Naive thymus-derived CD8-positive, alpha-beta T cell (primary cell): ENCODE results near the gene SH3D19. TPM values are rescaled to one million over a fixed set of nuclear protein-coding genes. Genes with fewer than 3 reads are reported as not detected.
"Not testable (repeated sequence)": the region's sequence is repeated elsewhere in the genome, so short reads cannot be mapped to it uniquely, and the experiment has no call there.

Source experiments
- ATAC-seq, 2 donors: fragments of 150-1000 bp; cut with Tn5 transposase in 1 of 2; sonication (Bioruptor Pico), chemical (Tn5 transposase) in 1 of 2; 1 replicate in 1 of 2; 2 replicates in 1 of 2; pipeline ENCODE4 v1.10.0; 2021; ENCODE audit warnings: mild to moderate bottlenecking in 2 of 2, moderate library complexity in 2 of 2
- POLR2A ChIA-PET: fragments of 350-600 bp; sonication (Branson Sonifier 250); formaldehyde crosslinking; loops from one replicate; lab custom pipeline; 2021; ENCODE audit warnings: antibody characterized with exemption; lab: Charles Lee
- DNase-seq, 10 donors: peaks; one replicate each; pipeline versions ENCODE4 v3.0.0 to v3.0.0-alpha.2; 2020 to 2022
- H3K27ac Mint-ChIP-seq, 10 donors: one replicate each; pipeline ENCODE4 v1.8.0; 2020 to 2022; ENCODE audit warnings: mild to moderate bottlenecking in 10 of 10, mixed read lengths in 10 of 10, moderate library complexity in 4 of 10, inconsistent platforms in 1 of 10
- H3K27me3 Mint-ChIP-seq, 5 donors: one replicate each; pipeline ENCODE4 v1.8.0; 2021 to 2022; ENCODE audit warnings: mixed read lengths in 5 of 5
- H3K36me3 Mint-ChIP-seq, 3 donors: one replicate each; pipeline ENCODE4 v1.8.0; 2020 to 2022; ENCODE audit warnings: mixed read lengths in 3 of 3, mild to moderate bottlenecking in 2 of 3, inconsistent platforms in 1 of 3
- H3K4me1 Mint-ChIP-seq, 4 donors: one replicate each; pipeline ENCODE4 v1.8.0; 2021 to 2022; ENCODE audit warnings: mixed read lengths in 4 of 4
- H3K4me3 Mint-ChIP-seq, 10 donors: one replicate each; pipeline ENCODE4 v1.8.0; 2020 to 2022; ENCODE audit warnings: mild to moderate bottlenecking in 10 of 10, mixed read lengths in 10 of 10, moderate library complexity in 6 of 10, inconsistent platforms in 1 of 10
- H3K9me3 Mint-ChIP-seq, 9 donors: one replicate each; pipeline ENCODE4 v1.8.0; 2020 to 2022; ENCODE audit warnings: mixed read lengths in 9 of 9, mild to moderate bottlenecking in 3 of 9, inconsistent platforms in 1 of 9, moderate library complexity in 1 of 9
- polyA plus RNA-seq, 3 donors: library from polyadenylated mRNA; unstranded; fragments of 300-500 nt; fragmentation: Illumina TruSeq; gene quantifications; one replicate each; pipeline ENCODE4 v1.2.3, GENCODE V29; 2021
- total RNA-seq, 8 experiments: library from RNA in 2 of 8; stranded (reverse) in 2 of 8; gene quantifications; one replicate each; pipeline ENCODE4 v1.2.3 and lab custom pipeline; 2021 to 2026

Gene SH3D19
- total and polyA plus RNA-seq, 5 experiments from 2014 or later = 0.42 to 0.62 (median 0.58) TPM; not detected in 1

- H3K36me3 Mint-ChIP-seq, H3K9me3 Mint-ChIP-seq, H3K4me1 Mint-ChIP-seq, ATAC-seq, H3K27me3 Mint-ChIP-seq, DNase-seq, POLR2A ChIA-PET, H3K27ac Mint-ChIP-seq, H3K4me3 Mint-ChIP-seq: not testable (repeated sequence)
Measured at GRCh38 chr4:151136048-151136447, 189.4 kb downstream of the SH3D19 start.

DNA sequence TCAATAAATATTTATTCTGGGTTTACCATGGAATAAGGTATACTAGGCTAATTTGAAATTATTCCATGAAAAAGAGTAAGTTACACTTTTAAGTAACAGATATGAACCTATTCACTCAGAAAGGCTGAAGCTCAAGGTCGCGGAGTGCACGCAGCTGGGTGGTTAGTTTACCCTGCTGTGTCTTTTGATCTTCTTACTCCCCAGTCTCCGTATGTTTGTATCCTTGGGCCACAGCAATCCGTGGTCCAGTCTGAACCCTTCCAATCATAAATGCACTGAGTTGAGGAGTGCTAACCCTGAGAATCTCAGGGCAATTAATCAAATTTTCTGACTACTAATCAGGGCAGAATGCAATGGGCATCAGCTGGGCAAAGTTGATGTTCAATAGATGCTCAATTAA lies 192.1 kb downstream of the SH3D19 start:
- POLR2A ChIA-PET = no interaction called here

DNA sequence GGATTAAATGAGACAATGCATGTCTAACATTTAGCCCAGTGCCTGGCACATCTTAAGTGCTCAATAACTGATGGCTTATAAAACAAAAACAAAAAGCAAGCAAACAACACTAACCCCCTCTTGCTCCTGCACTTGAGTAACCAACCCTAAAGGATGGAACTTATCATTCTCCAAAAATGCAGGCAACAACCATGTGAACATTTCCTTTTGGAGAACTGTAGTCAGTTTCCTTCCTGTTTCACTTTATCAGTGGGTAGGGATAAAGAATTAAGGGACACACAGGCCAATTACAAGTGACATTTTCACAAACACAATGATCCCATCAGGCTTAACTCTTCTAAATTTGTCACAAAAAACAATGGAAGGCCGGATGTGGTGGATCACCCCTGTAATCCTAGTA lies 195.6 kb downstream of the SH3D19 start:
- no peaks in the 10 kb centered on the region for H3K4me1 Mint-ChIP-seq
- H3K27me3 Mint-ChIP-seq = no peaks in the 10 kb centered on the region
- H3K36me3 Mint-ChIP-seq = peaks cover 0 to 4% (median 2%) of the 10 kb centered on the region in 3 donors
- H3K4me3 Mint-ChIP-seq = no peak overlapping the region
- ATAC-seq = no peak
- H3K9me3 Mint-ChIP-seq = no peaks in the 10 kb centered on the region
- DNase-seq = no peak
- POLR2A ChIA-PET = no interaction called here
- peak overlapping the region in 1 of 10 donors; percentile 34 for H3K27ac Mint-ChIP-seq

More for the DNA sequence above, 192.1 kb downstream of the SH3D19 start:
- Mint-ChIP-seq H3K27me3 (no peaks in the 10 kb centered on the region), H3K9me3 (no peaks in the 10 kb centered on the region), H3K4me1 (no peaks in the 10 kb centered on the region), H3K4me3 (no peak overlapping the region), H3K36me3 (no peaks in the 10 kb centered on the region), H3K27ac (no peak overlapping the region)
- DNase-seq = no peak
- ATAC-seq = no peak

- ATAC-seq = peak; percentile 80 to 87
- peak; percentile 10 to 65 (median 46) for DNase-seq
- H3K4me3 Mint-ChIP-seq = no peak overlapping the region
- H3K36me3 Mint-ChIP-seq = no peaks in the 10 kb centered on the region
- peaks cover 2 to 9% (median 5%) of the 10 kb centered on the region in 4 donors for H3K4me1 Mint-ChIP-seq
- POLR2A ChIA-PET = interaction anchor here (0.6 to 1.0 kb wide), 2 partner anchors 18 to 100 kb away, joined by 3 read pairs; no protein-coding TSS in a partner anchor
- H3K9me3 Mint-ChIP-seq = no peaks in the 10 kb centered on the region
- H3K27ac Mint-ChIP-seq = no peak overlapping the region
- no peaks in the 10 kb centered on the region for H3K27me3 Mint-ChIP-seq
Measured at GRCh38 chr4:151117371-151117962, 207.9 kb downstream of the SH3D19 start.

- H3K4me3 Mint-ChIP-seq = no peak overlapping the region
- H3K36me3 Mint-ChIP-seq = no peaks in the 10 kb centered on the region
- ATAC-seq = no peak
- peaks cover 0 to 6% (median 3%) of the 10 kb centered on the region in 4 donors for H3K4me1 Mint-ChIP-seq
- no peak for DNase-seq
- H3K27me3 Mint-ChIP-seq = no peaks in the 10 kb centered on the region
- H3K27ac Mint-ChIP-seq = no peak overlapping the region
- POLR2A ChIA-PET = no interaction called here
- no peaks in the 10 kb centered on the region for H3K9me3 Mint-ChIP-seq
Measured at GRCh38 chr4:151114986-151115385, 210.4 kb downstream of the SH3D19 start.

DNA sequence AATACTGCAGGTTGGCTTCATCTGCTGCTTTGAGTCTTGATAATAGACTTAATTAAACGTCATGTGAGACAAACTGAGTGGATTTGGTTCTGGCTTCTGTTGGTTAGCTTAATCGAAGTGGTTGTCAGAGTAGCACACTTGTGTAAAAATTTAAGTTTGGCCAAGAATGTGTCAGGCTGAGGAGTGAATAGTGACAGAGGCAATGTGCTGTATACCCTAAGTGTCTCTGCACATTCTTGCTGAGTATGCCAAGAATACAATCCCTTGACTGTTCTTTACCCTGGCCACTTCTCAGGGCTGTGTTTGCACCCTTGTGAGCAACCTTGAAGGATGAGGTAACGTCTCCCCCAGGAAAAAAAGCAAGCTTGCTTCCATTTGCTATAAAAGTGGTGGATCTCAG lies 211.1 kb downstream of the SH3D19 start:
- ATAC-seq (no peak), DNase-seq (no peak)
- POLR2A ChIA-PET = interaction anchor here (0.9 kb wide), 1 partner anchor 16 kb away, joined by 4 read pairs; no protein-coding TSS in a partner anchor
- H3K9me3 Mint-ChIP-seq = no peaks in the 10 kb centered on the region
- H3K27me3 Mint-ChIP-seq = no peaks in the 10 kb centered on the region
- H3K36me3 Mint-ChIP-seq = no peaks in the 10 kb centered on the region
- peak overlapping the region in 1 of 10 donors; percentile 22 for H3K27ac Mint-ChIP-seq
- no peak overlapping the region for H3K4me3 Mint-ChIP-seq
- peaks cover 0 to 6% (median 3%) of the 10 kb centered on the region in 4 donors for H3K4me1 Mint-ChIP-seq

DNA sequence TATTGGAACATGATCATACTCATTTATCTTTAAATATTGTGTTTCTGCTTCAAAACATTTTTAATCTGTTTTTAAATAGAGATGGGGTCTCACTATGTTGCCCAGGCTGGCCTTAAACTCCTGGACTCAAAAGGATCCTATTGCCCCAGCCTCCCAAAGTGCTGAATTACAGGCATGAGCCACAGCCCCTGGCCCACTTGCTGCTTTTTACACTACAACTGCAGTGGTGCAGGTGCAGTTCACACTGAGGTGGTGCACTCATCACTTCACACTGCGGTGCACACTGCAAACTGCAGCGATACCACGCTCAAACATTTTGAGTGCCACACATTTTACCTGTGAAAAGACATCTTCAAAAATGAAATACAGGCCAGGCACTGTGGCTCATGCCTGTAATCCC lies 215.2 kb downstream of the SH3D19 start:
- no peaks in the 10 kb centered on the region for H3K9me3 Mint-ChIP-seq
- no peak for DNase-seq
- POLR2A ChIA-PET = no interaction called here
- no peak overlapping the region for H3K4me3 Mint-ChIP-seq
- ATAC-seq = no peak
- no peaks in the 10 kb centered on the region for H3K27me3 Mint-ChIP-seq
- peaks cover 0 to 36% (median 13%) of the 10 kb centered on the region in 3 donors for H3K36me3 Mint-ChIP-seq
- H3K27ac Mint-ChIP-seq = peak overlapping the region in 1 of 10 donors; percentile 44
- peaks cover 3 to 11% (median 7%) of the 10 kb centered on the region in 4 donors for H3K4me1 Mint-ChIP-seq

GRCh38 chr4:151107063-151107462 lies 218.3 kb downstream of the SH3D19 start:
- H3K27me3 Mint-ChIP-seq = no peaks in the 10 kb centered on the region
- DNase-seq (no peak), ATAC-seq (no peak)
- peaks cover 8 to 24% (median 19%) of the 10 kb centered on the region in 4 donors for H3K4me1 Mint-ChIP-seq
- H3K4me3 Mint-ChIP-seq = peak overlapping the region in 1 of 10 donors; percentile 41
- POLR2A ChIA-PET = no interaction called here
- peaks cover 4 to 68% (median 25%) of the 10 kb centered on the region in 3 donors for H3K36me3 Mint-ChIP-seq
- H3K9me3 Mint-ChIP-seq = no peaks in the 10 kb centered on the region
- peak overlapping the region in 7 of 10 donors; percentile 5 to 63 (median 27) for H3K27ac Mint-ChIP-seq

- H3K27ac Mint-ChIP-seq = peak overlapping the region in 2 of 10 donors; percentile 20 to 61
- ATAC-seq = no peak
- no peak overlapping the region for H3K4me3 Mint-ChIP-seq
Measured at GRCh38 chr4:151105454-151106032, 219.9 kb downstream of the SH3D19 start.

GRCh38 chr4:151104621-151105020 lies 220.8 kb downstream of the SH3D19 start:
- DNase-seq (no peak), ATAC-seq (no peak)
- no peaks in the 10 kb centered on the region for H3K27me3 Mint-ChIP-seq
- peaks cover 10 to 87% (median 40%) of the 10 kb centered on the region in 3 donors for H3K36me3 Mint-ChIP-seq
- peaks cover 15 to 44% (median 39%) of the 10 kb centered on the region in 4 donors for H3K4me1 Mint-ChIP-seq
- H3K27ac Mint-ChIP-seq = peak overlapping the region in 3 of 10 donors; percentile 4 to 15 (median 5)
- peaks cover 0 to 2% (median 0%) of the 10 kb centered on the region in 9 donors for H3K9me3 Mint-ChIP-seq
- no peak overlapping the region for H3K4me3 Mint-ChIP-seq
- POLR2A ChIA-PET = interaction anchor here (0.6 kb wide), 1 partner anchor 16 kb away, joined by 3 read pairs; no protein-coding TSS in a partner anchor

More at GRCh38 chr4:151105454-151106032, 219.9 kb downstream of the SH3D19 start:
- no peak for DNase-seq
- POLR2A ChIA-PET = no interaction called here
- H3K27me3 Mint-ChIP-seq = no peaks in the 10 kb centered on the region
- H3K9me3 Mint-ChIP-seq = no peaks in the 10 kb centered on the region
- peaks cover 12 to 38% (median 32%) of the 10 kb centered on the region in 4 donors for H3K4me1 Mint-ChIP-seq
- peaks cover 10 to 83% (median 35%) of the 10 kb centered on the region in 3 donors for H3K36me3 Mint-ChIP-seq

GRCh38 chr4:151103758-151104157 lies 221.6 kb downstream of the SH3D19 start:
- ATAC-seq = no peak
- POLR2A ChIA-PET = no interaction called here
- Mint-ChIP-seq H3K36me3 (peaks cover 10 to 87% (median 40%) of the 10 kb centered on the region in 3 donors), H3K27ac (peak overlapping the region in 1 of 10 donors; percentile 55), H3K27me3 (peaks cover 0 to 2% (median 0%) of the 10 kb centered on the region in 5 donors), H3K9me3 (peaks cover 0 to 4% (median 0%) of the 10 kb centered on the region in 9 donors), H3K4me3 (no peak overlapping the region), H3K4me1 (peaks cover 15 to 46% (median 42%) of the 10 kb centered on the region in 4 donors)
- DNase-seq = no peak

GRCh38 chr4:151100531-151100930 lies 224.9 kb downstream of the SH3D19 start:
- H3K9me3 Mint-ChIP-seq = peaks cover 0 to 4% (median 0%) of the 10 kb centered on the region in 9 donors
- peak overlapping the region; percentile 97 to 99 (median 98) for H3K27ac Mint-ChIP-seq
- H3K27me3 Mint-ChIP-seq = peaks cover 0 to 2% (median 0%) of the 10 kb centered on the region in 5 donors
- DNase-seq (peak in 1 of 10 donors; percentile 8), ATAC-seq (no peak)
- POLR2A ChIA-PET = interaction anchor here (0.5 to 2.3 kb wide), 6 partner anchors 8 to 1436 kb away, joined by 3 to 11 read pairs (median 4); partner anchors contain the start of genes FBXW7 and LRBA
- H3K4me3 Mint-ChIP-seq = peak overlapping the region; percentile 94 to 100 (median 96)
- peaks cover 14 to 50% (median 37%) of the 10 kb centered on the region in 4 donors for H3K4me1 Mint-ChIP-seq
- peaks cover 10 to 55% (median 26%) of the 10 kb centered on the region in 3 donors for H3K36me3 Mint-ChIP-seq
